ENCODE data around the gene GLI1.
A peak's percentile ranks its signal among the peaks of the same experiment; 100 is the strongest.

Gene GLI1

DNA sequence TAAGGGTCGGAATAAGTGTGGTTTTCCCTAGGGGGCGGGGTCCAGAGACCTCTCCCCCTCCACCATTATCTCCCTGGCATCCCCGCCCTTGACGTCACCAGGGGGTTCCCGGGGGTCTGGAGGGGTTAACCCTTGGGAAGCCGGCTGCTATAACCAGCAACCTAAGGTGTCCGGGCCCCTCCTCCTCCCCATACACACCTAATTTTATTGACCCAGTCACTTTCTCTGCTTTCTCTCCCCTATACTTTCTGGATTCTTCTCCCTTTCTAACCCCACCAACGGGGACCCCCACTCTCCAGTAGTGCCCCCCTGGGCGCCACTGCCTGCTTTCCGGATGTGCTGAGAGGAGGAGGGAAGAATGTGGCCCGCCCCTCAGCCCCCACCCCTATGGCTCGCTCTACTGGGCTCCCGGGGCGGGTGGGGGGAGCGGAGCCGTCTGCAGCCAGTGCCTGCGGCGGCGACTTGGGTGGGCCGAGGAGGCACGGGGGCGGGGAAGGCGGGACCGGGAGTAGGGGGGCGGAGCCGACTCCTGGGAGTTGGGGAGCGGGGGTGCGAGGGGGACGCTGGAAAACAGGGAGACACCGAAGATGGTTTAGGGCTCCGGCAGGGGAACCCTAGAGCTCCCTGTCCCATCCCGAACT is 1.8 kb downstream of the GLI1 start:
- peak overlapping the region; percentile 86 for H3K27ac Mint-ChIP-seq
- peaks cover 4 to 6% of the 10 kb centered on the region in 2 donors for H3K36me3 Mint-ChIP-seq
- no peaks in the 10 kb centered on the region for H3K9me3 Mint-ChIP-seq
- DNase-seq (no peak), ATAC-seq (replicated peaks) (no peak)
- peak overlapping the region; percentile 85 to 86 for H3K4me3 Mint-ChIP-seq
- peaks cover 51 to 65% of the 10 kb centered on the region in 2 donors for H3K4me1 Mint-ChIP-seq
- no peaks in the 10 kb centered on the region for H3K27me3 Mint-ChIP-seq

GRCh38 chr12:57461917-57462250 is 2.3 kb downstream of the GLI1 start:
- no peaks in the 10 kb centered on the region for H3K9me3 Mint-ChIP-seq
- peaks cover 4 to 7% of the 10 kb centered on the region in 2 donors for H3K36me3 Mint-ChIP-seq
- H3K4me3 Mint-ChIP-seq = peak overlapping the region; percentile 85 to 86
- DNase-seq = no peak
- peaks cover 51 to 60% of the 10 kb centered on the region in 2 donors for H3K4me1 Mint-ChIP-seq
- no peaks in the 10 kb centered on the region for H3K27me3 Mint-ChIP-seq
- ATAC-seq (replicated peaks) = no peak
- H3K27ac Mint-ChIP-seq = peak overlapping the region; percentile 82

DNA sequence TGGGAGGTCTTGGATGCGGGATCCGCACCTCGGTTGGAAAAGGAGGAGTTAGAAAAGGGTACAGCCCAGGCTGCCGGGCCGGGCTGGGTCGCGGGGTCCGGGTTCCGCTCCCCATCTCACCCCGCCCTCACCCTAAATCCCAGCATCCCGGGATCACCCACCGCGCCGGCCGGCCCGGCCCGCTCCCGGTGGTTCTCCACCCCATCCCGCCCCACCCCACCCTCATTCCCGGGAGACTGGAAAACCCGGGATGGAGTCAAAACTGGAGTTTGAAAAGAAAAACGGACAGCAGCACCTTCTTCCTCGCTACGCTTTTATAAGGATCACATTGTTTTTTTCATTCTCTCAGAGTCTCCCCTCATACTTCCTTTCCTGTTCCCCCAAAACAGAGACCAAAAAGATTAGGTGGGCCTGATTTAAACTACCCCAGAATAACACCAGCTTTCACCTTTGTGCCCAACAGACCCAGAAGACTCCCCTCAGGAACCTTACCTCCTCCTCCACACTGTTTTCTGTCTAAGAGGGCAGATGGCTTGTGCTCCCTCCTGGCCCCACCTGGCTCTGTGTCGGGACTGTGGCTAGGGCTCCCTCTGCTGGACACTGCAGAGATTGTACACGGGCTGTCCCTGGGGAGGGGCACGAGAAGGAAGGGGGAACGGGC is 2.8 kb downstream of the GLI1 start:
- peak; percentile 91 for DNase-seq
- Mint-ChIP-seq H3K27me3 (no peaks in the 10 kb centered on the region), H3K36me3 (peaks cover 7 to 12% of the 10 kb centered on the region in 2 donors), H3K9me3 (no peaks in the 10 kb centered on the region), H3K4me1 (peaks cover 52 to 60% of the 10 kb centered on the region in 2 donors), H3K4me3 (peak overlapping the region; percentile 85 to 86), H3K27ac (peak overlapping the region; percentile 82)
- ATAC-seq (replicated peaks) = peak; percentile 76 to 79

GRCh38 chr12:57462912-57463253 is 3.3 kb downstream of the GLI1 start:
- H3K9me3 Mint-ChIP-seq = no peaks in the 10 kb centered on the region
- peaks cover 56 to 60% of the 10 kb centered on the region in 2 donors for H3K4me1 Mint-ChIP-seq
- H3K27ac Mint-ChIP-seq = peak overlapping the region; percentile 72
- ATAC-seq (replicated peaks) (no peak), DNase-seq (no peak)
- H3K36me3 Mint-ChIP-seq = peaks cover 12 to 17% of the 10 kb centered on the region in 2 donors
- H3K4me3 Mint-ChIP-seq = peak overlapping the region; percentile 85 to 86
- no peaks in the 10 kb centered on the region for H3K27me3 Mint-ChIP-seq

- no peak overlapping the region for H3K4me3 Mint-ChIP-seq
- DNase-seq (no peak), ATAC-seq (replicated peaks) (no peak)
- H3K27ac Mint-ChIP-seq = peak overlapping the region; percentile 21
- no peaks in the 10 kb centered on the region for H3K27me3 Mint-ChIP-seq
- peaks cover 19 to 31% of the 10 kb centered on the region in 2 donors for H3K36me3 Mint-ChIP-seq
- no peaks in the 10 kb centered on the region for H3K9me3 Mint-ChIP-seq
- peaks cover 44 to 46% of the 10 kb centered on the region in 2 donors for H3K4me1 Mint-ChIP-seq
These were observed 5.0 kb downstream of the GLI1 start for GRCh38 chr12:57464569-57464968.

DNA sequence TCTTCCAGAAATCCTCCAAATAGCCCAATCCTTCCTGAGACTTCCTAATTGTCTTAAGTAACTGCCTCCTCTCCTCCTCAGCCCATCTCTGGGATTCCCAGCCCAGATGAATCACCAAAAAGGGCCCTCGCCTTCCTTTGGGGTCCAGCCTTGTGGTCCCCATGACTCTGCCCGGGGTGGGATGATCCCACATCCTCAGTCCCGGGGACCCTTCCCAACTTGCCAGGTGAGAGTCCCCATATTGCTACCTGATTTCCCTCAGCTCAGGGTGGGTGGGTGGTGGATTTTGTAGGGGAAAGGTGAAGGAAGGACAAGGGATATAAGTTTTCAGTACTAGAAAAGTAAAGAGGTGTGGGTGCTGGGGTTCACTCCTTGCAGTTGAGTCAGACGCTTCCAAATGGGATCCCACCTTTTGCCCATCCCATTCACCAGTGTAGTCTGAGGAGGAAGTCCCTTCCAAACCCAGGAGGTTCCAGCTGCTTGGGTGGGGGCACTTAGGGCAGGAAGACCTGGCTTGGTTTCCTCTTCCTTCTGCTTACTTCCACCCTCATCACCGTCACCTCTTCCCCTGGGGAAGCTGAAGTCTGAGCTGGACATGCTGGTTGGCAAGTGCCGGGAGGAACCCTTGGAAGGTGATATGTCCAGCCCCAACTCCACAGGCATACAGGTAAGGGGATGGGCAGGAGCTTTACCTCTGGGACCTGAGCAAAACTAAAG is 5.6 kb downstream of the GLI1 start:
- H3K4me3 Mint-ChIP-seq = no peak overlapping the region
- DNase-seq (no peak), ATAC-seq (replicated peaks) (no peak)
- peaks cover 38 to 43% of the 10 kb centered on the region in 2 donors for H3K4me1 Mint-ChIP-seq
- H3K27me3 Mint-ChIP-seq = no peaks in the 10 kb centered on the region
- peaks cover 19 to 35% of the 10 kb centered on the region in 2 donors for H3K36me3 Mint-ChIP-seq
- H3K27ac Mint-ChIP-seq = peak overlapping the region; percentile 21
- no peaks in the 10 kb centered on the region for H3K9me3 Mint-ChIP-seq

DNA sequence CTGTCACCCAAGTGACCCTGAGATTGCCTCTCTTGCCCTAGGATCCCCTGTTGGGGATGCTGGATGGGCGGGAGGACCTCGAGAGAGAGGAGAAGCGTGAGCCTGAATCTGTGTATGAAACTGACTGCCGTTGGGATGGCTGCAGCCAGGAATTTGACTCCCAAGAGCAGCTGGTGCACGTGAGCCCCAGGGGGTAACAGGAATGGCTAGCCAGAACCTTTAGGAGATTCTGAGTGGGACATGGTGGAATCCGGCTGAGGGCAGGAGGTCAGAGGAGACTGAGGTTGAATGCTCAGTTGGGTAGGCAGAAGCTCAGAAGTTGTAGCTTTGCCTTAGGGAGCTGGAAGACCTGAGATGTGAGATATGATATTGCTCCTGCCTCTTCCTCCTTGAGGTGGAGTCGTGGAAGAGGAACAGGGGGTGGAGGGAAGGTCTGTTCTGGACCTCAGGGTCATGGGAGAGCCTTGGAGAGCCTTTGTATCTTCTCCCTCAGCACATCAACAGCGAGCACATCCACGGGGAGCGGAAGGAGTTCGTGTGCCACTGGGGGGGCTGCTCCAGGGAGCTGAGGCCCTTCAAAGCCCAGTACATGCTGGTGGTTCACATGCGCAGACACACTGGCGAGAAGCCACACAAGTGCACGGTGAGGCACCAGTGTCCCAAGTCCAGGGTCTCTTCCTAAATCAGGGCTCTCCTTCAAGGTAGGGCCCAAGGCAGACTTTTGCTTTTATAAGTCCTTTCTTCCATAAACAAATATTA is 6.3 kb downstream of the GLI1 start:
- ATAC-seq (replicated peaks) = no peak
- DNase-seq = no peak
- Mint-ChIP-seq H3K36me3 (peaks cover 21 to 37% of the 10 kb centered on the region in 2 donors), H3K4me3 (no peak overlapping the region), H3K27me3 (no peaks in the 10 kb centered on the region), H3K27ac (peak overlapping the region; percentile 32), H3K4me1 (peaks cover 32 to 39% of the 10 kb centered on the region in 2 donors), H3K9me3 (no peaks in the 10 kb centered on the region)

DNA sequence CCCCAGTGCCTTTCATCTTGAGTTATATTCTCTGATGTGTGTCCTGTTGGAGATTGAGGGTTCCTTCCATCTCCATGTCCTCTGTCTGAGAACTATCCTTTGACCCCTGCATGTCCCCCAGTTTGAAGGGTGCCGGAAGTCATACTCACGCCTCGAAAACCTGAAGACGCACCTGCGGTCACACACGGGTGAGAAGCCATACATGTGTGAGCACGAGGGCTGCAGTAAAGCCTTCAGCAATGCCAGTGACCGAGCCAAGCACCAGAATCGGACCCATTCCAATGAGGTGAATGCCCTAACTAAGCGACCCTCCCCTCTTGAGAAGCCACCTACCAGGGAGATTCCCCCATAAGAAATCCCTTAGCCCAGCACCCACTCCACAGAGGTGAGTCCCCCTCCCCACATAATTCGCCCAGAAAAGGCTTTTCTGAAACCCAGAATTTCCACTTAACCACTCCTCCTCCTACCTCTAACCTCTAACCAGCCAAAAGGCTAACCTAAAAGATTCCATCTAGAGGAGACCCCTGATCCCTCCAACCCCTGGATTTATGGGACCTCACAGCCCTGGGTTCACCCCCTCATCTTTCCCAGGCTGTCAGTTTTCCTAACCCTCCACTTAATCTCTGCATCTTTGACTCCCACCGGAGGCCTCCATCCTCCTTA is 7.8 kb downstream of the GLI1 start:
- peaks cover 34 to 35% of the 10 kb centered on the region in 2 donors for H3K4me1 Mint-ChIP-seq
- ATAC-seq (replicated peaks) = no peak
- peak overlapping the region; percentile 65 for H3K27ac Mint-ChIP-seq
- H3K36me3 Mint-ChIP-seq = peaks cover 32 to 50% of the 10 kb centered on the region in 2 donors
- no peak for DNase-seq
- H3K4me3 Mint-ChIP-seq = no peak overlapping the region
- no peaks in the 10 kb centered on the region for H3K9me3 Mint-ChIP-seq
- H3K27me3 Mint-ChIP-seq = no peaks in the 10 kb centered on the region

GRCh38 chr12:57467915-57468314 is 8.3 kb downstream of the GLI1 start:
- no peak overlapping the region for H3K4me3 Mint-ChIP-seq
- ATAC-seq (replicated peaks) (no peak), DNase-seq (no peak)
- peaks cover 37 to 54% of the 10 kb centered on the region in 2 donors for H3K36me3 Mint-ChIP-seq
- H3K9me3 Mint-ChIP-seq = no peaks in the 10 kb centered on the region
- H3K4me1 Mint-ChIP-seq = peaks cover 30 to 33% of the 10 kb centered on the region in 2 donors
- H3K27ac Mint-ChIP-seq = no peak overlapping the region
- no peaks in the 10 kb centered on the region for H3K27me3 Mint-ChIP-seq

DNA sequence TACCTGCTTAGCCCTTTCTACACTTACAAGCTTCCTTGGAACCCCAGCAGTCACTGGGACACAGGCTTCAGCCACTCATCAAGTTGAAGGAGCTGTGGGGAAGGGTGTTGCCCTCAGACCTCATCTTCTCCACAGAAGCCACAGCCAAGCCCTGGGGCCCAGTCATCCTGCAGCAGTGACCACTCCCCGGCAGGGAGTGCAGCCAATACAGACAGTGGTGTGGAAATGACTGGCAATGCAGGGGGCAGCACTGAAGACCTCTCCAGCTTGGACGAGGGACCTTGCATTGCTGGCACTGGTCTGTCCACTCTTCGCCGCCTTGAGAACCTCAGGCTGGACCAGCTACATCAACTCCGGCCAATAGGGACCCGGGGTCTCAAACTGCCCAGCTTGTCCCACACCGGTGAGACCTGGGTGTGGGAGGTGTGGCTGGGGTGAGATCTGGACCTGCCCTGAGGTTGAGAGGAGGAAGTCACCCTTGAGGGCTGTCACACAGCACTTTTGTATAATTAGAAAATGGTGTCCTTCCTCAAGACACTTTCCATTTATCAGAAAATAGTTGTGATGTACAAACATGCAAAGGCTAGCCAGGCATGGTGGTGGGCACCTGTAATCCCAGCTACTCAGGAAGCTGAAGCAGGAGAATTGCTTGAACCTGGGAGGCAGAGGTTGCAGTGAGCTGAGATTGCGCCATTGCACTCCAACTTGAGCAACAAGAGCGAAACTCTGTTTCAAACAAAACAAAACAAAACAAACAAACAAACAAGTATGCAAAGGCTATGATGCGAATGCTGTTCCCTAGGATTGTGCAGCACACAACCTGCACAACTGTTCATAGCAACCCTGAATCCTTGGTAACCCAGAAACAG is 9.9 kb downstream of the GLI1 start:
- H3K27me3 Mint-ChIP-seq = no peaks in the 10 kb centered on the region
- H3K27ac Mint-ChIP-seq = no peak overlapping the region
- H3K9me3 Mint-ChIP-seq = no peaks in the 10 kb centered on the region
- DNase-seq = no peak
- no peak for ATAC-seq (replicated peaks)
- no peak overlapping the region for H3K4me3 Mint-ChIP-seq
- peaks cover 50 to 68% of the 10 kb centered on the region in 2 donors for H3K36me3 Mint-ChIP-seq
- H3K4me1 Mint-ChIP-seq = peaks cover 33% of the 10 kb centered on the region in 2 donors

GRCh38 chr12:57470286-57470969 is 10.8 kb downstream of the GLI1 start:
- ATAC-seq (replicated peaks) (no peak), DNase-seq (no peak)
- no peak overlapping the region for H3K4me3 Mint-ChIP-seq
- H3K36me3 Mint-ChIP-seq = peaks cover 56 to 73% of the 10 kb centered on the region in 2 donors
- H3K9me3 Mint-ChIP-seq = no peaks in the 10 kb centered on the region
- H3K27me3 Mint-ChIP-seq = no peaks in the 10 kb centered on the region
- H3K4me1 Mint-ChIP-seq = peaks cover 36 to 40% of the 10 kb centered on the region in 2 donors
- no peak overlapping the region for H3K27ac Mint-ChIP-seq

GRCh38 chr12:57470970-57471656 is 11.5 kb downstream of the GLI1 start:
- Mint-ChIP-seq H3K4me1 (peaks cover 32 to 47% of the 10 kb centered on the region in 2 donors), H3K9me3 (no peaks in the 10 kb centered on the region), H3K4me3 (no peak overlapping the region), H3K27ac (peak overlapping the region; percentile 67), H3K36me3 (peaks cover 58 to 75% of the 10 kb centered on the region in 2 donors), H3K27me3 (no peaks in the 10 kb centered on the region)
- ATAC-seq (replicated peaks) = no peak
- DNase-seq = no peak
